GM19035 (cell line): ENCODE results near the gene SLC39A11.
A peak's percentile ranks its signal among the peaks of the same experiment; 100 is the strongest.

ENCODE experiments used
- ATAC-seq: cut with Tn5 transposase; IDR thresholded peaks from one replicate; pipeline ENCODE4 v1.9.1; 2021; ENCODE audit not compliant: unreplicated experiment

Gene SLC39A11

GRCh38 chr17:72883351-72883750 is 209.1 kb downstream of the SLC39A11 start:
- no peak for ATAC-seq

GRCh38 chr17:72882426-72882825 is 210.1 kb downstream of the SLC39A11 start:
- no peak for ATAC-seq

GRCh38 chr17:72879877-72880276 is 212.6 kb downstream of the SLC39A11 start:
- no peak for ATAC-seq

GRCh38 chr17:72878975-72879660 is 213.4 kb downstream of the SLC39A11 start:
- no peak for ATAC-seq

- no peak for ATAC-seq
These were observed 215.1 kb downstream of the SLC39A11 start for GRCh38 chr17:72877348-72877747.

- no peak for ATAC-seq
These were observed 216.1 kb downstream of the SLC39A11 start for GRCh38 chr17:72876413-72876812.

GRCh38 chr17:72875361-72875760 is 217.1 kb downstream of the SLC39A11 start:
- ATAC-seq = no peak

- ATAC-seq = no peak
These were observed 220.1 kb downstream of the SLC39A11 start for GRCh38 chr17:72872396-72872795.

- no peak for ATAC-seq
These were observed 222.0 kb downstream of the SLC39A11 start for GRCh38 chr17:72870367-72870985.

- ATAC-seq = no peak
These were observed 222.9 kb downstream of the SLC39A11 start for GRCh38 chr17:72869630-72870029.

GRCh38 chr17:72865954-72866353 is 226.5 kb downstream of the SLC39A11 start:
- ATAC-seq = no peak

GRCh38 chr17:72863526-72864211 is 228.8 kb downstream of the SLC39A11 start:
- peak; percentile 68 for ATAC-seq

GRCh38 chr17:72862276-72862999 is 230.1 kb downstream of the SLC39A11 start:
- no peak for ATAC-seq

GRCh38 chr17:72861811-72862210 is 230.7 kb downstream of the SLC39A11 start:
- no peak for ATAC-seq

- ATAC-seq = no peak
These were observed 231.7 kb downstream of the SLC39A11 start for GRCh38 chr17:72860778-72861177.

GRCh38 chr17:72858826-72859495 is 233.5 kb downstream of the SLC39A11 start:
- ATAC-seq = no peak

GRCh38 chr17:72853440-72854415 is 238.8 kb downstream of the SLC39A11 start:
- ATAC-seq = no peak

- ATAC-seq = no peak
These were observed 240.1 kb downstream of the SLC39A11 start for GRCh38 chr17:72852277-72852938.

GRCh38 chr17:72850410-72851118 is 241.9 kb downstream of the SLC39A11 start:
- ATAC-seq = no peak
